OCI-LY1 (cell line): Measurements from ENCODE around the gene CORO2B.

Experiments used
- EZH2 ChIP-seq: fragments of 200-600 bp; sonication (generic), shearing (Covaris generic); IDR thresholded peaks from 2 replicates; pipeline ENCODE4 v1.8.0; 2017; ENCODE audit warnings: borderline replicate concordance, mixed run types, mild to moderate bottlenecking, antibody characterized with exemption, low read length, moderate library complexity, mixed read lengths
- TF ChIP-seq, protein P1 (sequence below): fragments of 200-600 bp; sonication (generic), shearing (Covaris generic); IDR thresholded peaks from 2 replicates; pipeline ENCODE4 v1.5.1; 2017; ENCODE audit warnings: mild to moderate bottlenecking, antibody characterized with exemption, low read length, moderate library complexity, mixed read lengths

GRCh38 chr15:68572921-68573320, 5.9 kb upstream of the CORO2B start:
- TF ChIP-seq, protein P1, sequence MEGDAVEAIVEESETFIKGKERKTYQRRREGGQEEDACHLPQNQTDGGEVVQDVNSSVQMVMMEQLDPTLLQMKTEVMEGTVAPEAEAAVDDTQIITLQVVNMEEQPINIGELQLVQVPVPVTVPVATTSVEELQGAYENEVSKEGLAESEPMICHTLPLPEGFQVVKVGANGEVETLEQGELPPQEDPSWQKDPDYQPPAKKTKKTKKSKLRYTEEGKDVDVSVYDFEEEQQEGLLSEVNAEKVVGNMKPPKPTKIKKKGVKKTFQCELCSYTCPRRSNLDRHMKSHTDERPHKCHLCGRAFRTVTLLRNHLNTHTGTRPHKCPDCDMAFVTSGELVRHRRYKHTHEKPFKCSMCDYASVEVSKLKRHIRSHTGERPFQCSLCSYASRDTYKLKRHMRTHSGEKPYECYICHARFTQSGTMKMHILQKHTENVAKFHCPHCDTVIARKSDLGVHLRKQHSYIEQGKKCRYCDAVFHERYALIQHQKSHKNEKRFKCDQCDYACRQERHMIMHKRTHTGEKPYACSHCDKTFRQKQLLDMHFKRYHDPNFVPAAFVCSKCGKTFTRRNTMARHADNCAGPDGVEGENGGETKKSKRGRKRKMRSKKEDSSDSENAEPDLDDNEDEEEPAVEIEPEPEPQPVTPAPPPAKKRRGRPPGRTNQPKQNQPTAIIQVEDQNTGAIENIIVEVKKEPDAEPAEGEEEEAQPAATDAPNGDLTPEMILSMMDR: no peak
- TF ChIP-seq EZH2: no peak
